NCI-H774 (cell line): ENCODE results near the gene FCN2.

Experiments
- DNase-seq: peaks from one replicate; lab custom pipeline; 2025; lab: John Stamatoyannopoulos, UW

FCN2 gene

DNA sequence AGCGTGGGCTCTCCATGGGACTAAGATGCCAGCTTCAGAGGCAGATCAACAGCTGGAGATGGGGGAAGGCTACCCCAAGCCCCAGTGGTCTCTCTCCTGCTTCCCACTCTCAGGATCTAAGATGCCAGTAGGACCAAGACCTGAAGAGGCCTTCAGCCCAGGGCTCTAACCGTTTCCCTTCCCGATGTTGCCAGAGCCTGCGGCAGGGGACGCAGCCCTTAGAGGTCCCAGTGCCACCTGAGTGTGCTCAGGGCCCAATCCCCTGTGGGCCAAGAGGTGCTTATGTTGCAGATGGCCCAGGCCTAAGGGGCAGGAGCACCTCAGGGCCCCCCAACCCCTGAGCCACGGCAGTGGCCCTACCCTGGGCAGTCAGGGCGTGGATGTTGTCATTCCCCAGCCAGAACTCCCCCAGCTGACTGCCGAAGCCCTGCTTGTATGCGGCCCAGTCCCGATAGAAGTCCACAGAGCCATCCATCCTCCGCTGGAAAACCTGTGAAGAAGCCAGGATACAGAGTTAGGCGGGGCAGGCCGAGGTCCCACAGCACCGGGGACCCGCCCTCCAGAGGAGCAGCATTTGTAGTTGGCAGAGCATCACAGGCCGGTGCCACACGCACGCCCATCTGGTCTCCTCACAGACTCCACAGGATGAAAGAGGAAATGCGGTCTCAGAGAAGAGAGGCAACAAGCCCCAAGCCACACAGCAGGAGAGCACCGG is 31.7 kb downstream of the FCN2 start:
- DNase-seq = no peak

DNA sequence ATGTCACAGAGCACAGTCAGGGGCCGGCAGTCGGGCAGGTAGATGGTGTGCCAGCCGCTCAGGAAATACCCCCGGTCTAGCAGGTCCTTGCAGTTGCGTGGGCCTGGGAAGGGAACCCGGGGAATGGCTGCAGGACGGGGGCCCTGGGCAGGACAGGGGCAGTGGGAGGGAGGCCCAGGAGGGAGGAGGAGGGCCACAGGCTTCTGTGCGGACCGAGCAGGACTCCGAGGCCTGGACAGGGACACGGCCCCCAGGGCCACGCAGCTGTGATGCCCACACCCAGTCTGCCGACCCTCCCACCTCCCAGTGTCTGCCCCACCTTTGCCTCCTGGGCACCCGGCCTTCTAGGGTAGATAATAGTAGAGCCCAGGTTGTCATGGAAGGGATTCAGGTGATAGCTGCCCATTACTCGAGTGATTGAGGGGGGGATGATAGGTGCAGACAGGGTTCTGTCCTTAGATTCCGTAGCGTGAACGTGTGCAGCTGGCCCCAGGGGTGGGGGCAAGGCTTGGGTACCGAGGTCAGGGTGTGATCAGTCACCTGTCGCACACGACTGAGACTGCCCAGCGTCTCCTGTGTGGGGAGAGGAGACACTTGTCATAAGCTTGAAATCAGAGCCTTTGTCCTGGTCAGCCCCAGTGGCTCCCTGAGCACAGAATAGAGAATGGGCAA is 32.6 kb downstream of the FCN2 start:
- no peak for DNase-seq

DNA sequence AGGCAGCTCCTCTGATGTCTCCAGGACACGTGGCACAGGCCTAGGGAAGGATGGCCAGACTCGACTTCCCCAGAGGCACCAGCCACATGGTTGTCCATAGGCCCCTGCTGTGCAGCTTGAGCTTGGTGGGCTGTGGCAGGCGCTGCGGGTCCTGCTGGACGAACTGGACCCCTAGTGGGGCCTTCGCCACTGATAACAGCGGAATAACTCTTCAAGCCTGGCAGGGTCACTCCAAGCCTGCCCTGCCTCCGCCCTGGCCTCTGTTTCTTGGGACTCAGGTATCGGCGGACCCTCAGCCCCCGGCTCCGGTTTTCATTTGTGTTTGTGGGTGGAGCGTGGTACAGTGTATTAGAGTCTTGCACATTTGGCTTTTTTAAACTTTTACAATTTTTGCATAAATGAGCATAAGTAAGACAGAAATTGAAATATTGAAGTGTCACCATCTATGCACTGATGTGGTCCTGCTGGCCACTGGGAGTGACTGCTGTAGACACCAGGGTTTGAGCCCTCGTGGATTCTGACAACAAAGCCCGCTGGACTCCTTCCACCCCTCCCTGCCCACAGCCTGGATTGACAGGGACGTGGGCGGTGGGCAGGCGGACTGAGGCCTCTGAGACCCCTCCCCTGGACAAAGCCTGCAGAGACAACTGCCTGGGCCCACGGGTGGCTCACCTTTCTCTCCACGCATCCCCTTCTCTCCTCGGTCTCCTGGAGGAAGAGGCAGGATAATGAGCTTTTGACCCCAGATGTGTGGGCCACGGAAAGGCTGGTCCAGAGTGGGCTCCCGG is 33.3 kb downstream of the FCN2 start:
- no peak for DNase-seq

DNA sequence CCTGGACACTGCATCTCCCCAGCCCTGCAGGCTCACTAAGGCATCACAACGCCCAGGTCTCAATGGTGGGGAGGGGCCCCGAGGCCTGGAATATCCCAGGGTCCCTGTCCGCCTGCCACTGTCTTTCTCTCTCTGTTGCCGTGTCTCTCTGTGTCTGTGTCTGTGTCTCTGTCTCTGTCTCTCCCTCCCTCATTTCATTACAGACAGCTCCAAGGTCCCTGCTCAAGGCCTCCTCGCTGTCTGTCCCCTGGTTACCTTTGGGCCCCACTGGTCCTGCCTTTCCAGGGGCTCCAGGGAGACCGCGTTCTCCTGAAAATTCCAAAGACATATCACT is 33.9 kb downstream of the FCN2 start:
- DNase-seq = no peak

DNA sequence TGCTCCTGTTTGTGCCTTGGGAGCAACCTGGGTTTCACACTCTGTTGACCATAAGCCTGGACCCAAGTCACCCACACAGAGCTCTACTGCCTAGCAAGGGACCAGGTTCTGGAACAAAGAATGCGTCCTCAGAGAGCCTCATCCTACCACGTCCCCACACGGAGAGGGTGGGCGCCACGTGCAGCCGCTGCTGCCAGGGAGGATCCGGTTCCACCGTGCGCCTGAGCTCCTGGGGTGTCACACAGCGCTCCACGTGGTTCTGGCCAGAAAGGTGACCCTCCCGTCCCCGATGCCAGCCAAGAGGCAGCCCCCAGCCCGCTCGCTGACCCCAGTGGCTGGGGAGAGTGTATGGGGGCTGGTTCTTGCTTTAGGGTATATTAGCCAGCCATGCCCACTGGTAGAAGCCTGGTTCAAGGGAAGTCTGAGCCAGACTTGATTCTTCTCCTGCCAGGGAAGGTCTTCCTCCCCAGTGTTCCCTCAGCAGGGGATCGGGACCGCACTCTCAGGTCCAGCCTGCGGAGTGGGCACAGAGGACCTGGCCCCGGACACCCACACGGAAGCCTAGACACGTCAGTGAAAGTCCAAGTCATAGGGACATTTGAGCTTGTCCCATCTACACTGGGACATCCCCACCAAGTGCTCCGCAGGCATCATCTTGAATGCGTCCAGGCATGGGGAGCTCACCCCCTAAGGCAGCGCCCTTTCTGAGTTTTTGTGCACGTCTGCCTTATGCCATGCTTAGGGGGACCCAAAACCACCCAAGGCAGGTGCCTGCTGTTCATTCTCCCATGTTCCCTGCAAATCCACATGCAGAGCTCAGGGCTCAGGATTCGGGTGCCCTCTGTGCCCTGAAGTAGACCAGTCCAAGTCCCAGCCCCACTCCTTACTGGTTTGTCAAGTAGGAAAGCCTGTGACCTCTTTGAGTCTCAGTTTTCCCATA is 34.7 kb downstream of the FCN2 start:
- no peak for DNase-seq

DNA sequence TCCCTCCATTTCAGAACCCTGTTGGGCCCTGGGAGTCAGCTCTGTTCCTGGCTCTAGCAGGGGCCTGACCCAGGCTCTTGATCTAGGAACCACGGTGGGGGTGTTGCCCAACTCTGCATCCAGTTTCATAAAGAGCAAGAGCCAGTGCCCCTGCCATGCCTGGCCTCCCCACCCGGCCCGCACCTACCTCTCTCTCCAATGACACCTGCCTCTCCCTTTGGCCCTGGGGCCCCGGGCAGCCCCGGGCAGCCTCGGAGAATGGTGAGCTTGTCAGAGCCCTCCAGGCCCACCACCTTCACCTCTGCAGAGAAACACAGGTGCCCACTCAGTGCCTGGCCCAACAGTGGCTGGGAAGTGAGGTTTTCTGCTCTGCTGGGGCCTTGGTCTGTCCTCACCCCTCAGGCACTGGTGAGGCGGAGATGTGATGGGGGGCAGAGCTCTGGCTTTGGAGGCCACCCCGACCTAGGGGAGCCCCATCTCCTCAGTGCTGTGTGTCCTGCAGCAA is 35.6 kb downstream of the FCN2 start:
- DNase-seq = no peak

DNA sequence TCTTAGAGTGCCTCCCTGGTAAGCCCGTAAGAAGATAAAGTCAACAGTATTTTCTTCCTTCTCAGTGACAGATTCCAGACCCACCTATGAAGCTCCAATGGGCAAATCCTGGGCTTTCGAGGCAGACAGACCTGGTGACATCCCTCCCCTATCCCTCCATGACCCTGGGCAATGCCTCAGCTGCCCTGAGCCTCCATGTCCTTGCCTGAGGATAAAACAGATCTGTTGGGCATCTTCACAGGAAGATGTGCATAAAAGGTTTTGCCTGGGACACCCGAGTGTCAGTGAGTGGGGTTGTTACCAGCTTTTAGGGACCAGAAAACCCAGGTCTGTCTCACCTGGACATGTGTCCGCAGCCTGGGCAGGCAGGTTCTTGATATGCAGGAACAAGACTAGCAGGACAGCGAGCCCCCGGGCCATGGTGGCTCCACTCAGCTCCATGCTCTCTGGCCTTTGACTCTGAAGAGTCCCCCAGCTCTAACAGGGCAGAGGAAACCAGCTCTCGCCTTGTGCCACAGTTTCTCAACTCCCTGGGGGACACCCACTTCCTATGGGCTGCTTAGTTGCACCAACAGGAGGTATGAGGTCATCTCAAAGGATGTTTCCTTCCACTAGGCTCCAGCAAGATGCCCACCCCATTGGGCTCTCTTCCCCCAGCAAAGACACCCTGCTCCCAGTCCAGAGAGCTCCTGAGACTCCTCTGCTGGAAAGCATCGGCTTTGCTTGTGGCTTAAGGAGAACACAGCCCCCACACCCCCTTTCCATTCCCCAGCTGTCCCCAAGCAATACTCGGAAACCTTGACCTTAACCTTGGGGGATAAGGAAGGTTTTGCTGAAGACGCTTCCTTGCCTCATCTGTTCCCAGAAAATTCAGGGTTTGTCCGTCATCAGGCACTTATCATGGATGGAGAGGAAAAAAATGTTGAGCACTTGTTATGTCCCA is 37.1 kb downstream of the FCN2 start, which contains the start of gene FCN1:
Gene FCN1 (minus strand): TSS at position 482 of the 943 bp plus-strand sequence. CDS start 41 bp downstream, at position 441.
- no peak for DNase-seq

DNA sequence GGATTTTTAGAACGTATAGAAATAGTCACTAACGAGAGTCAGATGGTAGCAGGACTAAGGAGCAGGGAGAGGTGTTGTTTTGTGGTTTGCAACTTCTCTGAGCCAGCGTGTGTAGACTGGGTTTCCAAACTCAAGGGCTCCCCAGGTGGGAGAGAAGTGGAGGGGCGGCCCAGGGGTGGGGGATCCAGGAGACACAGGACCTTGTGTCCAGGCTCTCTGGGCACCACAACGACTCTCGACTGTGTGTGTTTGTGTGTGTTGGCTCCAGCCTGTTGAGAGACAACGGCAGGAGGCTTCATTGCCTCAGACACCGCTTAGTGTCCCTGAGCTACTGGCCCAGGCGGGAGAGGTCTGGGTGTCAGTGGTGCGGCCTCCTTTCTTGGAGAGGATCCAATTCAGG is 38.0 kb downstream of the FCN2 start:
- no peak for DNase-seq

DNA sequence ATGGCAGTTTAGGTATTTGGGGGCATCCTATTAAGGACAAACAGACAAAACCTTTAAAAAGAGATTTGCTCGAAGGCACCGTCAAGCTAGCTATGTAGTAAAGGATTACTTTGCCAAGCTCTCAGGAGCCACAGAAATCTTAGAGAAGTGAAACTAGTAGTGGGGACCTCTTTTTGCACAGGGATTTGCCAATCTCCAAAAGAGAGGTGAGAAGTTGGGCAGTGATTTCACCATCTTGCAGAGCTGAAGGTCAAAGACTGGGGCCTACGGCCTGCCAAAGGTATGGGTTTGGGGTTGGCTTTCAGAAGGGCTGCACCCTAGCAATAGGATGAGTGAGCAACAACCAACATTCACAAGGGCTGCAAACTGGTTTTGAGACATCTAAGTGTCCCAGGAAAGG is 38.7 kb downstream of the FCN2 start:
- no peak for DNase-seq

DNA sequence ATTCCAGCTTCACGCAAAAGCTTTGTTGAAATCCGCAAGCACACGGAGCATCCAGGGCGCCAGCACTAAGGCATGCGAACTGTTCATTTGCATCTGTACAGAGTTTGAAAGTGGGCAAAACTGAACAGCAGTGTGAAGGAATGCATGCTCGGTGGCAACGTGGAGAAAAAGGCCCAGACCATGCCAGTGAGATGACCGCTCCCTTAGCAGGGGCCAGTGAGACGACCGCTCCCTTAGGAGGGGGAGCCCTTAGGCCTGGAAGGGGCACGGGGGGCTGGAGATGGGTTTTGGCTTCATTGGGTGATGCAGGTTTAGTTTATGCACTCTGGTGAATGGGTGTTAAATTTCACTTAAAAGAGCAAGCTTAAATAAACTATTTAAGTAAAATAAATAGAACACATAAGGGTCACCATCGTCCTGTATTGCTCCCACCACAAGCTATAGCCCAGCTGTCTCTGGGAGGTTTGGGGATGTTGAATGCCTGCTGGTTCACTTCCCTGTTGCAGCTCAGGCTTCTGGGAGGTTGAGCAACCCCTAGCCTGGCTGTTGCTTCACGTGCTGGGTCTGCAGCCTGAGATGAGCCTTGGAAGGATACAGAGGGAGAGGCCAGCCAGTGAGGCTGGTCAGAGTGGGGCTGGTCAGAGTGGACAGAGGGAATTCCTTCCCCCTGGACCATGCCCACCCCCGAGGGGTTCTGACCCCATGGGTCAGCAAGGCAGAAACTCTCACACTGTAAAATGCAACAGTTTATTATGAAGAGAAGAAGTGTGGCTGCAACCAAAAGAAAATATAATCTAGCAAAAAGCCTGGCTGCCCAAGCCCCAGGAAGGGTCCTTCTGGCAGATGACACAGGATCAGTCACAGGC is 41.7 kb downstream of the FCN2 start:
- no peak for DNase-seq

DNA sequence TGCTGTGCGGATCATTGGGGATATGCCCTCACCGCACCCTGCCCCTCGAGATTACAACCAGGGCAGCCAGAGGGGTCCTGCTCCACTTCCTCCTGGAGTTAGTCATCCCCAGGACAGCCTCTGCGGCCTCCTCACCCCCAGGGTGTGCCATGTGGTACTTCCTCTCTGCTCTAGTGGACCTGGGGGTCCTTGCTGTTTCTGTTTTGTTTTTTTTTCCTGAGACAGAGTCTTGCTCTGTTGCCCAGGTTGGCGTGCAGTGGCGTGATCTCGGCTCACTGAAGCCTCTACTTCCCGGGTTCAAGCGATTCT is 42.3 kb downstream of the FCN2 start:
- no peak for DNase-seq

DNA sequence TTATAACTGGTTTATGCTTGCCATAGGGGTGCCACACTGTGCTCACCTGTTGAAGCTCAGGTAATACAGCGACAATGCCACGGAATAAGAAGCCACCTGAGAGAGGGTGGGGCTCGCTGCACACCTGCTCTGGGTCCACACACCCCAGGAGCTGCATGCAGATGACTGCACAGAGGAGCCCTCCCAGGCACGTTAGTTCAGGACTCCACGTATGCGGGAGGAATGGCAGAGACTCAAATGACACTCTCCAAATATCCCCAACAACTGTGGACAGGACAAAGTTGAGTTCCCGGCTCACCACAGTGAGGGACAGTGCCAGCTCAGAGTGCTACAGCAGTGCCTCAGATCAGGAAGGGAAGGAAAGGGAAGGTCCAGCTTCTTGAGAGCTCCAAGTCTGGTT is 42.9 kb downstream of the FCN2 start:
- DNase-seq = no peak

DNA sequence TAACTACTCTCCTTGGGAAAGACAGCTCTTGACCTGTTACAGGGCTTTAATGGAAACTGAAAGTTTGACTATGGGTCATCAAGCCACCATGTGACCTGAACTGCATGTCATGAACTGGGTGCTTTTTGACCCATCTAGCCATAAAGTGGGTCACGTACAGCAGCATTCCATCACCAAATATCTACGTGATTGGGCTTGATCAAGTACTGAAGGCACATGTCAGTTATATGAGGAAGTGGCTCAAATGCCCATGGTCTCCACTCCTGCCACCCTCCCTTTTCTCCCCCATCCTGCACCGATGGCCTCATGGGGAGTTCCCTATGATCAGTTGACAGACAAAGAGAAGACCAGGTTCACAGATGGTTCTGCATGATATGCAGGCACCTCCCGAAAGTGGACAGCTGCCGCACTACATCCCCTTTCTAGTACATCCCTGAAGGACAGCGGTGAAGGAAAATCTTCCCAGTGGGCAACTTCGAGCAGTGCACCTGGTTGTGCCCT is 44.5 kb downstream of the FCN2 start:
- no peak for DNase-seq

DNA sequence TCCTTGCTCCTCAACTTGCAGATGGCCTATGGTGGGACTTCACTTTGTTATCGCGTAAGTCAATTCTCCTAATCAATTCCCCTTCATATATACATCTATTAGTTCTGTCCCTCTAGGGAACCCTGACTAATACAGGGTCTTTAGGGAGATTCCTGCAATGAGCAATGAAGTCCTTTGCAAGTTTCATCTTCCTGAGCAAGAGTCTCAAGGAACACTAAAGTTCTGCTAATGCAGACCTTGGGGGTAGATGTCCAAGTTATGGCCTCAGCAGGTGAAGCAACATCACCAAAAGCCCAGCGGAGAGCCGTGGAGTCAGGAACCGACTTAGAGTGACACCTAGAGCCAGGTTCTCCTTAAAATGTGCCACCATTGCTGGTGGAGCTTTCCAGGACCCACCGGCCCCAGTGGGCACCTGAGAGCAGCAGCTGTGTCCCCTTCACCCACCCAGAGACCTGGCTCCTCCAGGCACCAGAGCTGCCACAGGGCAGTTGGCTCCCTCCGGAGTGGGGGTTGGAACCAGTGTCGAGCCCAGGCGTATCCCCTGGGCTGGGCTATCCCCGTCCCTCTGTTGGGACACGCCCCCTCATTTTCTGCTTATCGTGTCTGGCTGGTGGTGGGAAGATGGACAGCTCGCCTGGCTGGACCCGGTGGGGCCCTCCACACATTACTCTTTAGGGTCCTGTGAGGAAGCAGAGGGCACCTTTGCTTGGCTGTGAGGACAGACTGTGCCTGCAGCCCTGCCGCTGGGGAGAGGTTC is 48.0 kb downstream of the FCN2 start:
- DNase-seq = no peak

DNA sequence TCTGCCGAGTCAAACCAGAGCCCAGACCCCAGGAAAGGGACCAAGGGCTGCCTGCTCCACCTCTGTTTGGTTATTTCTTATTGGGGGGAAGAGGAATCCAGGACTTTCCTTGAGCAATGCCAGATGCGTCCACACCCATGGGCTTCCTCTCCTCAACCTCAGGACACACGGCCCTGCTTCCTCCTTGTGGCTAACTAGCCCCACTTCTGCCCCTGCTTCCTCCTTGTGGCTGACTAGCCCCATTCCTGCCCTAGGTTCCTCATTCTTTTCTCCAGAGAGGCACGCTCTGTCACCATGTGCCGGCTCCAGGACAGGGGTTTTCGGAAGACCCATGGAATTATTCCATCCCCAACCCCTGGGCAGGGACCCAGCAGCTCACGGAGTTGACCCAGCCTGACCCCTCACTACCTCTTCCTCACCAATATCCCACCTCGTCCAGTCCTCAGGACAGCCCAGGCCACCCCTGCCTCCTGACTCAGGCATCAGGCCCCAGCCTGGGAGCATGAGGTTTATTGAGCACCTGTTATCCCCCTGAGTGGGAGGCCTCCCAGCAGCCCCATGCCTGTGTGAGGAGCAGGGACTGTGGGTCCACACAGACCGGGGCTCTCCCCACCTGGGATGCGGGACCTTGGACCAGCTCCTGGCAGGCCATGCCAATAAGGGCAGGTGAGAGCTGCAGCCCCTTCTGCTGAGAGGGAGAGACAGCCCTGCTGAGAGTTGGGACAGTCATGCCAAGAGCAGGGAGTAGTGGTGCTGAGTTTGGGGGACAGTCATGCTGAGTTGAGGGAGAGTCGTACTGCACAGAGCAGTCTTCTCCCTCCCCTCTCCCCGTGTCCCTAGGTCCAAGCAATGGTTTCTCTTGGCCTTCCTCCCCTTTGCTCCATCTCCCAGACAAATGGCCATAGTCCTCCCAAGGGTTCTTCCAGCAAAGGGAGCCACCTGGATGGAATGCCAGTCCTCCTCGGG is 48.9 kb downstream of the FCN2 start:
- no peak for DNase-seq

DNA sequence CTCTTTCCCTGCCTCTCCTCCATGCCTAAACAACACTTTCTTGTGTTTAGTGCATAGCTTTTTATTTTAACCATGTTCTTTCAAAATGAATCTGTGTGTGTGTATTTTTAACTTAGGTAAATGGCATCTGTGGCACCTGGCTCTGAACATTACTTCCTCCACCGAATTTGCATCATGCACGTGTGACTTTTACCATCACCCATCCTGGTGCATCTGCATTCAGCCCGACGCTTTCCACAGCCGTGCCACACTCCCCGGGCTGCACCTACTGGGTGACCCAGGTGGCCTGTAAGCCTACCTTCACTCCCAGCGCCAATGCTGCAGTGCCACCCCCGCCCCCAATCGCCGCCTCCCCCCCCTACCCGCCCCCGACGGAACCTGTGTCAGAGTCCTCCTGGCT is 49.8 kb downstream of the FCN2 start:
- DNase-seq = no peak

DNA sequence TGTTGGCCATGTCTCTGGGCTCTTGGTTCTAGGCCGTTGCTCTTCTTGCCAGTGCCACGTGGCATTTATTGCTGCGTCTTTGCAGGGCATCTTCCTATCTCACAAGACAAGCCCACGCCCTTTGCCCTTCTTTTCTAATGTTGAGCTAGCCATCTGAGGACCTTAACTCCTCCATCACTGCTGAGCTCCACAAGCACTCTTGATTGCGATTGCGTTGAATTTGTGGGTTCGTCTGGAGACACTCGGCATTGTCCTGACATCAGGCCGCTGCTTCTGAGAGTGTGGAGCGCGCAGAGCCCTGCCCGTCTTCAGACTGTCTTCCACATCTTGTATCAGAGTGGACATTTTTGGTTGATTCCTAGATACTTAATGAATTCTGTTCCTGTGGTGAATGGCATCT is 51.6 kb downstream of the FCN2 start:
- no peak for DNase-seq

DNA sequence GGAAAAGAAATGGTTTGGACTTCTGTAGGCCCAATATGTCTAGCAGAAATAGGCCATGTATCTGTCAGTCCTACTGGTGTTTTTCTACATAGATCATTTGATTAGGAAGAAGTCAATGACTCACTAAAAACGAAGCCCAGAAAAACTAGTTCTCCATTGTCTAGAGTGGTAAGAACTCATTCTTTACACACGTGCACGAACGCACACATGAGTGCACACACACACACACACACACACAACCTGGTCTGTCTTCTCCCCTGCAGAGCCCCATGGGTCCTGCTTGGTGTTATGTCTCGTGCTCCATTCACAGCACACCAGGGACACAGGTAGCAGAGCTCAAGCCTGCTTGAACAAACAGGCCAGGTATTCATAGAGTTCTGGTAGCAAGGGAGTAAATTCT is 52.0 kb downstream of the FCN2 start:
- DNase-seq = no peak
